H4 (cell line): ENCODE measurements around the gene AHCYL2. TPM values are rescaled to one million over a fixed set of nuclear protein-coding genes. Genes with fewer than 3 reads are reported as not detected.

Experiments used
- DNase-seq: peaks from one replicate; pipeline ENCODE4 v3.0.0-alpha.2; 2015; ENCODE audit warnings: low spot score
- total RNA-seq: library from RNA; depleted of rRNA; stranded (reverse); fragments of >200 nt; shearing (Covaris generic); gene quantifications from 2 replicates; pipeline ENCODE4 v1.2.3, GENCODE V29; 2014; rRNA removed

Gene AHCYL2
- total RNA-seq, result 7.4 and 10.1 TPM in 2 replicates

GRCh38 chr7:129224251-129225205, at the start of gene AHCYL2:
AHCYL2 (plus strand) TSS chr7:129225030.
- DNase-seq, result peak; percentile 97

GRCh38 chr7:129176916-129177710, 47.7 kb upstream of the AHCYL2 start:
- DNase-seq, result no peak

- no peak for DNase-seq
Measured at GRCh38 chr7:129184981-129185670, 39.7 kb upstream of the AHCYL2 start.

- no peak for DNase-seq
Measured at GRCh38 chr7:129186749-129187260, 38.0 kb upstream of the AHCYL2 start.

- DNase-seq, result no peak
Measured at GRCh38 chr7:129187681-129188371, 37.0 kb upstream of the AHCYL2 start.

- no peak for DNase-seq
Measured at GRCh38 chr7:129188372-129188891, 36.4 kb upstream of the AHCYL2 start, which contains the start of gene SMO. SMO (plus strand) TSS chr7:129188633; CDS start chr7:129189152, 519 bp downstream.

- no peak for DNase-seq
Measured at GRCh38 chr7:129188892-129189660, 35.8 kb upstream of the AHCYL2 start.

GRCh38 chr7:129189661-129190310, 35.0 kb upstream of the AHCYL2 start:
- no peak for DNase-seq

GRCh38 chr7:129191272-129191671, 33.6 kb upstream of the AHCYL2 start:
- no peak for DNase-seq

- DNase-seq, result no peak
Measured at GRCh38 chr7:129193892-129194291, 30.9 kb upstream of the AHCYL2 start.

GRCh38 chr7:129197771-129198170, 27.1 kb upstream of the AHCYL2 start:
- DNase-seq, result no peak

GRCh38 chr7:129199406-129199805, 25.4 kb upstream of the AHCYL2 start:
- DNase-seq, result no peak

GRCh38 chr7:129202058-129202777, 22.6 kb upstream of the AHCYL2 start:
- no peak for DNase-seq

- no peak for DNase-seq
Measured at GRCh38 chr7:129203050-129203741, 21.6 kb upstream of the AHCYL2 start.

GRCh38 chr7:129205126-129205818, 19.6 kb upstream of the AHCYL2 start:
- no peak for DNase-seq

- no peak for DNase-seq
Measured at GRCh38 chr7:129205987-129206785, 18.6 kb upstream of the AHCYL2 start.

- DNase-seq, result no peak
Measured at GRCh38 chr7:129208667-129209066, 16.2 kb upstream of the AHCYL2 start.
